ENCODE results near the gene DLX6. TPM values are rescaled to one million over a fixed set of nuclear protein-coding genes. Genes with fewer than 3 reads are reported as not detected.

Gene DLX6
- total and polyA plus RNA-seq, 2 experiments from 2014 or later, result not detected

GRCh38 chr7:97013845-97014134 is 8.4 kb downstream of the DLX6 start:
- Histone ChIP-seq H4K20me1 (replicated peaks; ENCODE audit: insufficient read depth) (peaks cover 76% of the 10 kb centered on the region), H2AFZ (no peak overlapping the region), H3K36me3 (ENCODE audit: insufficient read depth) (no peaks in the 10 kb centered on the region), H3K4me1 (ENCODE audit: insufficient read depth) (peaks cover 53% of the 10 kb centered on the region), H3F3A (replicated peaks; ENCODE audit: low read depth) (peaks cover 61% of the 10 kb centered on the region), H3K4me2 (no peak overlapping the region), H3K27me3 (ENCODE audit: insufficient read depth) (peaks cover 100% of the 10 kb centered on the region), H3K9me2 (ENCODE audit: insufficient read depth) (no peaks in the 10 kb centered on the region), H3K27ac (ENCODE audit: low read depth) (no peak overlapping the region), H3K79me2 (replicated peaks; ENCODE audit: insufficient read depth) (no peaks in the 10 kb centered on the region), H3K4me3 (no peak overlapping the region)
- H3K4me1 Mint-ChIP-seq, result peaks cover 38% of the 10 kb centered on the region
- DNase-seq (ENCODE audit: low spot score), result no peak
- H3K27ac Mint-ChIP-seq, result no peak overlapping the region
- ATAC-seq, result no peak
- TF ChIP-seq CTCF (conservative IDR thresholded peaks at IDR 0.05; ENCODE audit: low read depth in 2 of 2), result no peak
- no peak for TF ChIP-seq ETS1 (IDR thresholded peaks at IDR 0.05)
- TF ChIP-seq STAT1 (IDR thresholded peaks at IDR 0.05; ENCODE audit: unreplicated experiment), result no peak
- no peak for TF ChIP-seq NANOG (IDR thresholded peaks at IDR 0.05; ENCODE audit: borderline replicate concordance)
- no peak for TF ChIP-seq EZH2phosphoT487 (IDR thresholded peaks at IDR 0.05; ENCODE audit: unreplicated experiment)
- TF ChIP-seq ZNF462 (CRISPR knock-in tag; IDR thresholded peaks at IDR 0.05), result no peak
- no peak for TF ChIP-seq ZNF331 (CRISPR knock-in tag; IDR thresholded peaks at IDR 0.05; ENCODE audit: low read depth)
- TF ChIP-seq JUNB (IDR thresholded peaks at IDR 0.05; ENCODE audit: unreplicated experiment), result no peak
- peaks cover 4% of the 10 kb centered on the region; the same call in 1 of the 3 replicates for H3K9me3 Mint-ChIP-seq
- H3K4me3 Mint-ChIP-seq, result no peak overlapping the region
- no peaks in the 10 kb centered on the region; the same call in 2 of the 3 replicates for H3K36me3 Mint-ChIP-seq (ENCODE audit: low read depth)
- H3K27me3 Mint-ChIP-seq (ENCODE audit: insufficient read depth, low read depth, poor library complexity), result peaks cover 100% of the 10 kb centered on the region

All from GM23338 (cell line).